Measurements from ENCODE around the gene OPN1MW.
"Not testable (repeated sequence)": the region's sequence is repeated elsewhere in the genome, so short reads cannot be mapped to it uniquely, and the experiment has no call there.

The OPN1MW gene

DNA sequence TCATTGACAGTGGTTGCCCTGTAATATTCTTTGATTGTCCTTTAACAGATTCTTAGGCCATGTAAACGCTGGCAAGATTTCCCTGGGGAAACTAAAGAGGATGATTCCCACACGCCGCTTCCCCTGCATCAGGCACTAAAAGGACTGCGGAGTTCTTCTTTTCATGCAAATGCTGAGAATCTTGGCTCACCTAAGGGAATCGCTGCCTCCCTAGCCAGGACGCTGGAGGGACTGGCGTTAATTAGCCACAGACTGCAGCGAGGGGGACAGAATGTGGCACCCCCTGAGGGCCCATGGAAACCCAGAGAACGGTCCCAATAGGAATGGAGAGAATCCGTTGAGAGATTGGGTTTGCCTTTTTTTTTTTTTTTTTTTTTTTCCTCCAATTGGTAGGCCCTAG, 29.1 kb downstream of the OPN1MW start:
- DNase-seq, result not testable (repeated sequence)

GRCh38 chrX:154219456-154219855, 37.1 kb downstream of the OPN1MW start, which contains the start of gene OPN1MW2:
TSS of gene OPN1MW2 (plus strand) at chrX:154219756. CDS start at chrX:154219816, 60 bp downstream.
- not testable (repeated sequence) for DNase-seq

DNA sequence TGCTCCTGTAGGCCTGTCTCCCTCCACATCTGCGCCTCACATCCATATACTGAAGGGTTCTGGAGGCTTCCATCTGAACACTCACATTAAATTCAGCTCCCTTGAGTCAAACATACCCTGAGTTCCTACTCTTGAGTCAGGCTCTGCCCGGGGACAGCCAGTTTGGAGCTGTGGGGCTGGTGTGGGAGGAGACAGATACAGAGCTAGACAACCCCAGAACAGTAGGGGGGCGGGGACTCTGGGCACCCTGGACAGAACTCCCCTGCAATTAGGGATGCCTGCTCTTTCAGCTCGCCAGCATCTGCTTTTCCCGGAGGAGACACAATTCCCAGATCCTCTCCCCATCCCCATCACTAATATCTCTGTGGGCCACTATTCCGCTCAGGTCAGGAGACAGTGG, 42.9 kb downstream of the OPN1MW start:
- DNase-seq, result not testable (repeated sequence)

GRCh38 chrX:154226706-154227105, 44.3 kb downstream of the OPN1MW start:
- not testable (repeated sequence) for DNase-seq

DNA sequence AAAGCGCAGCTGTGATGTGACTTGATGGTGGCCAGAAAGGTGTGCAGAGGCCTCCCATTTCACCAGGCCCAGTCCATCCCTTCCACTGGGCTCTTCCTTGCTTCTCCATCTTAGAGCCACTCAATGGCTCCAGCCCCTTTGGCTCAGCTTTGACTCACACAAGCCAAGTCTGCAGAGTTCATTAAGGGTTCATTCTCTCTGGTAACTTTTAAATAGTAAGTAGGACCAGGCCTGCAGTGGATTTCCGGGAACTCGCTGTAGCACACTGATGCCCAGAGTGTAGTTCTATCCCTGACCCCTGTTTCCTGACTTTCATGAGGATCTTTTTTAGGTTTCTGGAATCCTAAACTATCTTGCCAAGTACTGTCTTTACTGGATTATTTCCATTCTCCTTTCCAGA, 49.0 kb downstream of the OPN1MW start:
- DNase-seq, result not testable (repeated sequence)

GRCh38 chrX:154233620-154234019, 51.2 kb downstream of the OPN1MW start:
- DNase-seq, result not testable (repeated sequence)

GRCh38 chrX:154238939-154239559, 56.7 kb downstream of the OPN1MW start:
- DNase-seq, result not testable (repeated sequence)

DNA sequence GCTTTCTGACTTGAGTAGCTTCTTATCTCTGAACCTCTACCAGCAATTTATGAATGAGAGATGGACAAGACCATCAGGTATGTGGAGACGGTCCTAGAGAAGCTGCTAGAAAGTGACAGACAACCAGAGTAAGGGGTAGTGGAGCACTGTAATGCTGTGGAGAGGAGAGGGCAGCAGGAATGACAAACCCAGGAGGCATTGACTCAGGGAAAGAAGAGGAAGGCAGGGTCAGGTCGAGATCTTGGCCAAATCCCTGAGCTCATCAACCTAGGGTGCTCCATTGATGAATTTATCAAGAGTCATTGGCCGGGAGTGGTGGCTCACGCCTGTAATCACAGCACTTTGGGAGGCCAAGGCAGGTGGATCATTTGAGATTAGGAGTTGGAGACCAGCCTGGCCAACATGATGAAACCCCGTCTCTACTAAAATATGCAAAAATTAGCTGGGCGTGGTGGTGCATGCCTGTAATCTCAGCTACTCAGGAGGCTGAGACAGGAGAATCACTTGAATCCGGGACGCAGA, 57.6 kb downstream of the OPN1MW start:
- not testable (repeated sequence) for DNase-seq
